ENCODE measurements around the gene ABCB11.
"Not testable (repeated sequence)": the region's sequence is repeated elsewhere in the genome, so short reads cannot be mapped to it uniquely, and the experiment has no call there.

The ABCB11 gene

DNA sequence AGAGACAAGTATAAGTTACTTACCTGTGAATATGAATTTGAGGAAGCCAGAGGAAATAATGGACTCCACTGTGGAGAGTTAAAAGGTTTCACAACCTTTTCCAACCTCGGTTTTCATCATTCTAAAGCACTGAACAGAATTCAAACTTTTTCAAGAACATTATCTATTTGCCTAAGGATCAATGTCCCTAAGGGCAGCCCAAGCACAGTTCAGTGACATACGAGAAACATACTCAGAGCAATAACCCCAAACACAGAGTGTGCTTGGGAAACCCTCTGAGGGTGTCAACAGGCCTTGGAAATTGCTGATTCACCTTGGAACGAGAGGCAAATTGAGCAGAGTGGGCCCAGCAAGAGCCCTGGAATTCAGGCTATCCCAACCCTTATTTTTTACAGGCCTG, at the start of gene ABCB11:
Gene ABCB11 (minus strand): TSS at position 123 of the 400 bp plus-strand sequence. CDS start 13,199 bp downstream, outside the sequence.
- no peak for DNase-seq (ENCODE audit: low spot score)

GRCh38 chr2:169080250-169081069, 49.3 kb upstream of the ABCB11 start:
- DNase-seq (ENCODE audit: low spot score): no peak

DNA sequence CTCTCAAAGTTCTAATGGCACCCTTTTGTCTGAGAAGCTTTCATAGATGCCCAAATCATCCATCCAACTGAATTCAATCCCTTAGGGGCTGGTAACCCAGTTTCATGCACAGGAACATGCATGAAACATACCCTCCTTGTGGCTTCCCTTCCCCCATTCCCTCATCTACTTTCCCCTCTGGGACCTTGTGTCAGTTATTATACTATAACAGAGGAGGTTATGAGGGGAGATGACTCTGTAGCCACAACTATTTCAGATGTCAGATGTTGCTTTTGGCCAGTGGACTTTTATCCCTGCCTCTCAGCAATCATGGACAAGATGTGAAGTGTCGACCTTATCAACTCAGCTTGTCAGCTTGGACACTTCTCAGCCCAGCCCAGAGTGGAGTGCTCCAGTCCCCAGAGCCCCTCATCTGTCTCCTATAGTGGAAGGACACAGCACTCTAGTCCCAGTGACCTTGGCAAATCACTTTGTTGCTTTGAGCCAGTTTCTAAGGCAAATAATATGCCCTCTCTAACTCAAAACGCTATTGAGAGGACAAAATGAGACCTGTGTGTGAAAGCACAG, 46.6 kb upstream of the ABCB11 start:
- no peak for DNase-seq (ENCODE audit: low spot score)

DNA sequence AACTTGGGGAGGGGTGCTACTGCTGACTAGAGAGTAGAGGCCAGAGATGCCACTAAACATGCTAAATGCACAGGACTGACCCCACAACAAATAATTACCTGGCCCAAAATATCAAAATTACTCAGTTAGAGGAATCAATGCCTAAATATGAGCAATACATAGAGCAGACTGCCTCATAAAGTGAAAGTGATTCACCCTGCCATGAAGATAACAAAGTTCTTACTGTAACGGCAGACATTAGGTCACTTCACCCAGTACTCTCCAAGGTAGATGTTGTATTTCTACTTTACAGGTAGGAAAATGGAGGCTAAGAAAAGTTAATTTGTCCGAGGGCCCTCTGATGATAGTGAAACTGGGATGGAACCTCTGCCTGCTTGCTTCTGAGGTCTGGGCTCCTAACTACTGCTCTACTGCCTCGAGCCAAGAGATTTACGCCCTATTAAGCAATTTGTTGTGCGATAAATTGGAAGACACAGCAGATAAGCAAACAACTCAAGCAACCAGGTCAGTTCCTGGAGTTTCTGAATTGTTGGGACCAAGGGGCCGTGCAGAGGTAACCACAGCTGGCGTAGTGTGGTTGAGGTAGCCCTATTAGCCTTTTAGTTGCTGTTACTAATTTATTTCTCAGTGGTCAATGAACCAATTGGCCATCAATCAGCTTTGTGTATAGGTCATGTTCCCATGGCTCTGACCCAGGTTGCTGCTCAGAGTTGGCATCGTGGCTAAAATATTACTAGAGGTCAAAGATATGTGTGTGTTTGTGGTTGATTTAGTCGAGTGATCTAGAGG, 43.0 kb upstream of the ABCB11 start:
- no peak for DNase-seq (ENCODE audit: low spot score)

GRCh38 chr2:169073211-169073962, 42.3 kb upstream of the ABCB11 start:
- DNase-seq (ENCODE audit: low spot score): no peak

GRCh38 chr2:169072163-169072925, 41.2 kb upstream of the ABCB11 start:
- no peak for DNase-seq (ENCODE audit: low spot score)

DNA sequence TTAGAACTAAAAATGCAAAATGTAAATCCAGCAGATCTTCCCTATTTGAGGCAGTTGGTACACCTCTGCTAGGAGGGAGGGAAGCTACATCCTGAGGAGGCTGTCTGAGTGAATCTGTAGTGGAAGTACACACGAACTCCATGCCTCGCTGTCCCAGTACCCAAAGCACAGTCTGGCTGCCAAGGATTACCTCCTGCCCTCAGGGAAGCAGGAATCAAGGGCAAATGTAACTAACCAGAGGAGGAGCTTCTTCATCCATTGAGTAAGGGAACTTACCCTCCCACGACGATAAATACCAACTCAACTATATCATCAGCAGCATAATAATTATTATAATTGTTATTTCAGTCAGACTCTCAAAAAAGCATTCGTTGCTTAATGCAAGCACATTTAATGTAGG, 40.3 kb upstream of the ABCB11 start:
- no peak for DNase-seq (ENCODE audit: low spot score)

- no peak for DNase-seq (ENCODE audit: low spot score)
Measured at GRCh38 chr2:169069833-169070232, 38.7 kb upstream of the ABCB11 start.

DNA sequence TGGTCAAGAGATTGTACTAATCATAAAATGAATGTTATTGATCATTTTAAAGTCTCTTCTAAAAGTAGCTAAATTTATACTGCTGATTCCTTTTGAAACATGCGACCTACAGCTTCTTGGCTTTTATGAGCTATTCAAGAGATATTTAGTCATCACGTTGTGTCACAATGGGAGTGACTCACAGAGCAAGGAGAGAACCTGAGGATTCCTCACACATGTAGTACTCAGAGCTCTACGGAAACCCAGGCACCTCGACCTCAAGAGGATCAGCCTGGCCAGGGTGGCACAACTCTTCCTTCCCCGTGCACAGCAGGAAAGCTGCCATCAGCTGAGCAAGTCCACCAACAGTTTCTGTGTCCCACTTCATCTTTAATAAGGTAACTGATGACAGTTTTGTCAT, 38.2 kb upstream of the ABCB11 start, which contains the start of gene DHRS9:
Gene DHRS9 (plus strand): TSS at position 223 of the 400 bp plus-strand sequence. CDS start 12,019 bp downstream, outside the sequence.
- DNase-seq (ENCODE audit: low spot score): no peak

- DNase-seq (ENCODE audit: low spot score): no peak
Measured at GRCh38 chr2:169066897-169067296, 35.8 kb upstream of the ABCB11 start.

DNA sequence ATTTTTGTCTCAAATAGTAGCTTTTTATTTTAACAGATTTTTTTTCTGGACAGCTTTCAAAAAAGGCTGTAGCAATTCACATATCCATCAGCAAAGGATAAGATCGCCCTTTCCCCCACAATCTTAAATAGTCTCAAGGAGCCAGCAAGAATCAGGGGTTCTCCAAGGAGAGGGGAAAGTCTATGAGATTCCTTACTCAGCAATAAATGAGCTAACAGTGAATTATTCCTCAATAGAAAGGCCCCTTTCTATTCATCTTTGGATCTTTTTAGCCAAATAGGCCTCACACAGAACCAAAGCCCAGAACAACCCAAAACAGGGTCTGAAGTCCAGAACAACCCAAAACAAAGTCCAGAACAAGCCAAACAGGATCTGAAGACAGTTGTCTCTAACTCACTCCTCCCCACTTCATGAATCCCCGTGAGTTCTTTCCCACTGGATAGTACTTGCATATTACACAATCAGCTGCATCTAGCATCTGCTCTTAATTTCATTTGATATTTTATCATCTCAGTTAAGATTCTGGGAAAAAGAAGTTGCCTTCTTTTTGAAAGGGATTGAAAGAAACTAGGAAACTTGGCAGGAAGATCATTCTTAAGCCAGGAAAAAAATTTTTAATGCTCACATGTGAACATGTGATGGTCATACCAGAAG, 34.9 kb upstream of the ABCB11 start:
- DNase-seq (ENCODE audit: low spot score): no peak

DNA sequence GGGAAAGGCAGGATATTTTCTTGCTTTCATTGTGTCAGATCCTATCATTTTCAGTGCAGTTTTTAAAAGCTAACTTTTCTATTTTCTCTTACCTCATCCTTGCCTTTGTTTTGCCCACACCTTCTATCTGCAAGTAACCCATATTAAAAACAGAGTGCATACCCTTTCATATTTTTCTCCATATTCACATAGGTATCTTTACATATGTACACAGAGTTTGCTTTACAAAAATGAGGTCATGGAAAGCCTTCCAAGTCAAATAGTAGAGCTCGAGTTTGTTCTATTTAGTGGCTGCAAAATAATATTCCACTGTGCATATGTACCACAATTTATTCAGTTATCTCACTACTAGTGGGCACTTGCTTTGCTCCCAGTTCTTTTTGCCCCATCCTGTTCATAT, 34.3 kb upstream of the ABCB11 start:
- no peak for DNase-seq (ENCODE audit: low spot score)

DNA sequence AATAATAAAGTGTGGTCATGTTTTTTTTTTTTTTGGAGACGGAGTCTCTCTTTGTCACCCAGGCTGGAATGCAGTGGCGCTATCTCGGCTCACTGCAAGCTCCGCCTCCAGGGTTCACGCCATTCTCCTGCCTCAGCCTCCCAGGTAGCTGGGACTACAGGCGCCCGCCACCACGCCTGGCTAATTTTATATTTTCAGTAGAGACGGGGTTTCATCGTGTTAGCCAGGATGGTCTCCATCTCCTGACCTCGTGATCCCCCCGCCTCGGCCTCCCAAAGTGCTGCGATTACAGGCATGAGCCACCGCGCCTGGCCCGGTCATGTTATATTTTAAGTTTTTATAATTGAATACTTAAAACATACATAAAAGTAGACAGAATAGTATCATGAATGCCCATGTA, 33.1 kb upstream of the ABCB11 start:
- DNase-seq (ENCODE audit: low spot score): not testable (repeated sequence)

- not testable (repeated sequence) for DNase-seq (ENCODE audit: low spot score)
Measured at GRCh38 chr2:169054575-169054974, 23.5 kb upstream of the ABCB11 start.

DNA sequence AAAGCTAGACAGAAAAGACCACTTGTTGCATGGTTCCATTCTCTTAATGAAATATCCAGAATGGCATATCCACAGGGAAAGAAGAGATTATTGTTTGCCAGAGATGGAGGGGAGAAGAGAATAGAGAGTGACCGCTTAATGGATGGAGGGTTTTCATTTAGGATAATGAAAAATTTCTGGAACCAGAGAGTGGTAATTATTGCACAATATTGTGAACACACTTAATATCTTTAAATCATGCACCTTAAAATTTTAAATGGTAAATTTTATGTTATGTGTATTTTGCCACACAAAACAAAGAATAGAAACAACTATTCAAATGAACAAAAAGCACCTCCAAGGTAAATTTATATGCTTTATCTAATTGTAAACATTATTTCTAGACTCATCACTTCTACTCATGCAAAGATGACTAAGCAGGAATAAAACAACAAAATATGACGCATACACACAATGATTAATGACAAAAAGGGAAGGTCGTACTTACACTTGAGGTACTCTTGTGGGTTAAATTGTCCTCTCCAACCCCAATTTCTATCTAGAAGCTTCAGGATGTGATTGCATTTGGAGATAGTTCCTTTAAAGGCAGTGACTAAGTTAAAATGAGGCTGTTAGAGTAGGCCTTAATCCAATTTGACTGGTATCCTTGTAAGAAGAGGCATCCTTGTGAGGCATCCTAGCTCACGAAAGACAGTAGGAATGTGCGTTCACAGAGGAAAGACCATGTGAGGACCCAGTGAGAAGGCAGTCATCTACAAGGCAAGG, 19.5 kb upstream of the ABCB11 start:
- DNase-seq (ENCODE audit: low spot score): no peak

DNA sequence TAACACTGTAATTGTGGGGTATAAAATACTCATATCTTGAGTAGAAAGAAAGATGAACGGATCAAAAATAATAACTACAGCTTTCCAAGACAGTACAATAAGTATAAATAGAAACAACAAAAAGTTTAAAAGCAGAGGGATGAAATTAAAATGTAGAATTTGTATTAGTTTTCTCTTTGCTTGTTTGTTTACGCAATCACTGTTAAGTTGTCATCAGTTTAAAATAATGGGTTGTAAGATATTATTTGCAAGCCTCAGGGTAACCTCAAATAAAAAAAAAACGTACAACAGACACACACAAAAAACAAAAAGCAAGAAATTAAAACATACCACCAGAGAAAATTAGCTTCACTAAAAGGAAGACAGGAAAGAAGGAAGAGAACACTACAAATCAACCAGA, 18.0 kb upstream of the ABCB11 start:
- no peak for DNase-seq (ENCODE audit: low spot score)

GRCh38 chr2:169047256-169048250, 16.4 kb upstream of the ABCB11 start:
- DNase-seq (ENCODE audit: low spot score): no peak

GRCh38 chr2:169046440-169047151, 15.5 kb upstream of the ABCB11 start:
- DNase-seq (ENCODE audit: low spot score): no peak
